CD4-positive, alpha-beta T cell (primary cell): ENCODE results near the gene RAB26. TPM values are rescaled to one million over a fixed set of nuclear protein-coding genes. Genes with fewer than 3 reads are reported as not detected.

Source experiments
- ATAC-seq: fragments of 200-7000 bp; cut with Tn5 transposase; one replicate; pipeline ENCODE4 v1.10.0; 2022; ENCODE audit warnings: mild to moderate bottlenecking; ENCODE audit not compliant: poor library complexity
- CTCF ChIA-PET: fragments of 350-600 bp; sonication (Branson Sonifier 250); formaldehyde crosslinking; loops from one replicate; lab custom pipeline; 2021; ENCODE audit warnings: antibody characterized with exemption, inconsistent platforms; lab: Charles Lee
- POLR2A ChIA-PET: fragments of 350-600 bp; sonication (Branson Sonifier 250); formaldehyde crosslinking; loops from one replicate; lab custom pipeline; 2021; ENCODE audit warnings: antibody characterized with exemption, inconsistent platforms; lab: Charles Lee
- DNase-seq, 14 experiments: peaks; one replicate each; pipeline ENCODE4 v3.0.0-alpha.2; 2013 to 2020; ENCODE audit warnings: mixed read lengths in 2 of 14
- H3K27ac ChIP-seq, 2 donors: one replicate each; pipeline versions ENCODE4 v1.5.1 to v1.7.0; 2013; ENCODE audit warnings: low read length in 2 of 2, low read depth in 1 of 2, mild to moderate bottlenecking in 1 of 2
- H3K27me3 ChIP-seq, 2 experiments: 1 replicate in 1 of 2; 2 replicates in 1 of 2; pipeline versions ENCODE4 v1.6.1 to v1.7.0; 2013; ENCODE audit warnings: low read length in 2 of 2, control low read depth in 1 of 2, mild to moderate bottlenecking in 1 of 2, moderate library complexity in 1 of 2; ENCODE audit not compliant: insufficient read depth in 2 of 2, control insufficient read depth in 1 of 2
- H3K36me3 ChIP-seq: one replicate; pipeline ENCODE4 v1.6.1; 2013; ENCODE audit warnings: low read length, control low read depth; ENCODE audit not compliant: insufficient read depth
- H3K4me1 ChIP-seq: one replicate; pipeline ENCODE4 v1.6.1; 2013; ENCODE audit warnings: low read length, control low read depth; ENCODE audit not compliant: insufficient read depth
- H3K4me3 ChIP-seq: one replicate; pipeline ENCODE4 v1.5.1; 2013; ENCODE audit warnings: mild to moderate bottlenecking, low read length, moderate library complexity
- H3K9me3 ChIP-seq, 2 experiments: 1 replicate in 1 of 2; 2 replicates in 1 of 2; pipeline versions ENCODE4 v1.6.1 to v1.7.0; 2013; ENCODE audit warnings: low read length in 2 of 2, mild to moderate bottlenecking in 2 of 2, control low read depth in 1 of 2, moderate library complexity in 1 of 2; ENCODE audit not compliant: control insufficient read depth in 1 of 2, insufficient read depth in 1 of 2
- H3K27ac Mint-ChIP-seq: one replicate; pipeline ENCODE4 v1.8.0; 2020; ENCODE audit warnings: mixed read lengths
- H3K27me3 Mint-ChIP-seq: one replicate; pipeline ENCODE4 v1.8.0; 2021; ENCODE audit warnings: mixed read lengths
- H3K36me3 Mint-ChIP-seq: one replicate; pipeline ENCODE4 v1.8.0; 2021; ENCODE audit warnings: low read depth, mixed read lengths
- H3K4me1 Mint-ChIP-seq: one replicate; pipeline ENCODE4 v1.8.0; 2021; ENCODE audit warnings: low read depth, mixed read lengths
- H3K4me3 Mint-ChIP-seq: one replicate; pipeline ENCODE4 v1.8.0; 2020; ENCODE audit warnings: mild to moderate bottlenecking, mixed read lengths
- H3K9me3 Mint-ChIP-seq: one replicate; pipeline ENCODE4 v1.8.0; 2020; ENCODE audit warnings: mixed read lengths
- CTCF ChIP-seq: fragments of 200-600 bp; IDR thresholded peaks from one replicate; pipeline ENCODE4 v1.8.0; 2022; ENCODE audit warnings: antibody characterized with exemption, mild to moderate bottlenecking
- intact Hi-C, 2 experiments: fragments of 100-400 bp; cut with DNase I in 1 of 2; cut with micrococcal nuclease in 1 of 2; formaldehyde crosslinking; loops; one replicate each; pipeline versions ENCODE4 v1.15.1 to v1.9.0; 2023 to 2025; cut with DNase I, micrococcal nuclease
- total RNA-seq, 174 experiments: library from RNA in 2 of 174; stranded (reverse) in 2 of 174; gene quantifications; one replicate each; pipeline ENCODE4 v1.2.3 and lab custom pipeline; 2021 to 2026

The RAB26 gene
- total RNA-seq, 2 experiments from 2014 or later: not detected

GRCh38 chr16:2198283-2198682, 49.9 kb downstream of the RAB26 start:
- no peaks in the 10 kb centered on the region for H3K36me3 ChIP-seq
- H3K27me3 ChIP-seq: peaks cover 31% of the 10 kb centered on the region in 2 experiments
- Mint-ChIP-seq H3K4me1 (peaks cover 10% of the 10 kb centered on the region), H3K9me3 (no peaks in the 10 kb centered on the region), H3K36me3 (no peaks in the 10 kb centered on the region), H3K27me3 (peaks cover 27% of the 10 kb centered on the region), H3K27ac (no peak overlapping the region), H3K4me3 (peak overlapping the region; percentile 60)
- intact Hi-C loops: loop anchor here in 1 of 2 experiments (5.0 to 10.0 kb wide), 3 partner anchors 137 to 289 kb away; partner anchors contain the start of gene CCNF
- H3K4me3 ChIP-seq: no peak overlapping the region
- H3K4me1 ChIP-seq: peaks cover 20% of the 10 kb centered on the region
- no peak overlapping the region for H3K27ac ChIP-seq
- ChIA-PET POLR2A (no interaction called here), CTCF (no interaction called here)
- peaks cover 0 to 16% of the 10 kb centered on the region in 2 experiments for H3K9me3 ChIP-seq
- DNase-seq: no peak
- no peak for ATAC-seq
- TF ChIP-seq CTCF: no peak

- intact Hi-C loops: loop anchor here in 1 of 2 experiments (5.0 to 10.0 kb wide), 3 partner anchors 136 to 288 kb away; partner anchors contain the start of gene CCNF
- Mint-ChIP-seq H3K27ac (no peak overlapping the region), H3K36me3 (no peaks in the 10 kb centered on the region), H3K4me1 (peaks cover 10% of the 10 kb centered on the region), H3K9me3 (no peaks in the 10 kb centered on the region), H3K27me3 (peaks cover 27% of the 10 kb centered on the region), H3K4me3 (no peak overlapping the region)
- Histone ChIP-seq H3K36me3 (no peaks in the 10 kb centered on the region), H3K27ac (no peak overlapping the region), H3K9me3 (peaks cover 0 to 14% of the 10 kb centered on the region in 2 experiments), H3K4me1 (peaks cover 20% of the 10 kb centered on the region), H3K4me3 (no peak overlapping the region), H3K27me3 (peaks cover 31% of the 10 kb centered on the region in 2 experiments)
- CTCF ChIA-PET: no interaction called here
- no peak for TF ChIP-seq CTCF
- ATAC-seq (no peak), DNase-seq (no peak)
- POLR2A ChIA-PET: no interaction called here
Observed at GRCh38 chr16:2199095-2199494, 50.7 kb downstream of the RAB26 start.

- peaks cover 25% of the 10 kb centered on the region for H3K27me3 Mint-ChIP-seq
- Histone ChIP-seq H3K4me3 (no peak overlapping the region), H3K27ac (no peak overlapping the region), H3K9me3 (peaks cover 0 to 9% of the 10 kb centered on the region in 2 experiments), H3K36me3 (no peaks in the 10 kb centered on the region), H3K27me3 (peaks cover 28 to 30% of the 10 kb centered on the region in 2 experiments), H3K4me1 (peaks cover 21% of the 10 kb centered on the region)
- no peak overlapping the region for H3K27ac Mint-ChIP-seq
- ChIA-PET POLR2A (no interaction called here), CTCF (no interaction called here)
- no peaks in the 10 kb centered on the region for H3K9me3 Mint-ChIP-seq
- H3K4me3 Mint-ChIP-seq: no peak overlapping the region
- no peak for ATAC-seq
- H3K4me1 Mint-ChIP-seq: peaks cover 14% of the 10 kb centered on the region
- intact Hi-C loops: loop anchor here in 1 of 2 experiments (5.0 to 10.0 kb wide), 3 partner anchors 135 to 288 kb away; partner anchors contain the start of gene CCNF
- DNase-seq: no peak
- H3K36me3 Mint-ChIP-seq: no peaks in the 10 kb centered on the region
- no peak for TF ChIP-seq CTCF
Observed at GRCh38 chr16:2199621-2200139, 51.3 kb downstream of the RAB26 start.
